HCT116 (cell line): ENCODE data around the gene MAPK1IP1L.

ENCODE experiments used
- CEBPB ChIP-seq: IDR thresholded peaks from 2 replicates; pipeline ENCODE4 v1.6.1; 2012; ENCODE audit warnings: low read depth
- EGR1 ChIP-seq: IDR thresholded peaks from 2 replicates; pipeline ENCODE4 v1.6.1; 2012; ENCODE audit warnings: low read depth
- ELF1 ChIP-seq: IDR thresholded peaks from 2 replicates; pipeline ENCODE4 v1.6.1; 2012; ENCODE audit warnings: low read depth, borderline replicate concordance
- EZH2 ChIP-seq: fragments of 200-600 bp; sonication (generic); IDR thresholded peaks from 2 replicates; pipeline ENCODE4 v1.6.1; 2017; ENCODE audit warnings: antibody characterized with exemption, mixed run types
- EZH2phosphoT487 ChIP-seq: fragments of 200-600 bp; IDR thresholded peaks from 2 replicates; pipeline ENCODE4 v1.6.1; 2018; ENCODE audit warnings: antibody characterized with exemption, borderline replicate concordance
- JUND ChIP-seq: IDR thresholded peaks from 2 replicates; pipeline ENCODE4 v1.6.1; 2012
- MAX ChIP-seq: IDR thresholded peaks from 2 replicates; pipeline ENCODE4 v1.6.1; 2012
- POLR2A ChIP-seq: IDR thresholded peaks from 2 replicates; pipeline ENCODE4 v1.7.0; 2011; ENCODE audit warnings: borderline replicate concordance; ENCODE audit not compliant: insufficient read depth, insufficient read length; ENCODE audit errors: extremely low read depth
- POLR2AphosphoS5 ChIP-seq: IDR thresholded peaks from 2 replicates; pipeline ENCODE4 v1.6.1; 2011; ENCODE audit warnings: mild to moderate bottlenecking, low read depth, low read length, moderate library complexity
- RAD21 ChIP-seq: IDR thresholded peaks from 2 replicates; pipeline ENCODE4 v1.6.1; 2012; ENCODE audit warnings: low read depth, mild to moderate bottlenecking
- SIN3A ChIP-seq: IDR thresholded peaks from 2 replicates; pipeline ENCODE4 v1.6.1; 2012; ENCODE audit warnings: low read depth
- SP1 ChIP-seq: IDR thresholded peaks from 2 replicates; pipeline ENCODE4 v1.6.1; 2012; ENCODE audit warnings: low read depth
- SRF ChIP-seq: IDR thresholded peaks from 2 replicates; pipeline ENCODE4 v1.6.1; 2012; ENCODE audit warnings: low read depth
- TF ChIP-seq, protein P1 (sequence below), 3 experiments: fragments of 200-600 bp in 1 of 3; sonication (generic) in 1 of 3; IDR thresholded peaks in 2 of 3; conservative IDR thresholded peaks in 1 of 3; 2 replicates each; pipeline ENCODE4 v1.5.1; 2012 to 2017; ENCODE audit warnings: low read depth in 2 of 3, low read length in 2 of 3, antibody characterized with exemption in 1 of 3, borderline replicate concordance in 1 of 3, control low read depth in 1 of 3, mild to moderate bottlenecking in 1 of 3, mixed read lengths in 1 of 3, mixed run types in 1 of 3, moderate library complexity in 1 of 3; ENCODE audit not compliant: insufficient read depth in 1 of 3

GRCh38 chr14:55025948-55026347 is 25.5 kb upstream of the MAPK1IP1L start:
- TF ChIP-seq EGR1 (no peak), EZH2phosphoT487 (no peak), SRF (no peak), EZH2 (no peak), SP1 (no peak), ELF1 (no peak), JUND (no peak), CEBPB (no peak), POLR2A (no peak), MAX (no peak), SIN3A (no peak), POLR2AphosphoS5 (no peak), RAD21 (no peak)
- TF ChIP-seq, protein P1, sequence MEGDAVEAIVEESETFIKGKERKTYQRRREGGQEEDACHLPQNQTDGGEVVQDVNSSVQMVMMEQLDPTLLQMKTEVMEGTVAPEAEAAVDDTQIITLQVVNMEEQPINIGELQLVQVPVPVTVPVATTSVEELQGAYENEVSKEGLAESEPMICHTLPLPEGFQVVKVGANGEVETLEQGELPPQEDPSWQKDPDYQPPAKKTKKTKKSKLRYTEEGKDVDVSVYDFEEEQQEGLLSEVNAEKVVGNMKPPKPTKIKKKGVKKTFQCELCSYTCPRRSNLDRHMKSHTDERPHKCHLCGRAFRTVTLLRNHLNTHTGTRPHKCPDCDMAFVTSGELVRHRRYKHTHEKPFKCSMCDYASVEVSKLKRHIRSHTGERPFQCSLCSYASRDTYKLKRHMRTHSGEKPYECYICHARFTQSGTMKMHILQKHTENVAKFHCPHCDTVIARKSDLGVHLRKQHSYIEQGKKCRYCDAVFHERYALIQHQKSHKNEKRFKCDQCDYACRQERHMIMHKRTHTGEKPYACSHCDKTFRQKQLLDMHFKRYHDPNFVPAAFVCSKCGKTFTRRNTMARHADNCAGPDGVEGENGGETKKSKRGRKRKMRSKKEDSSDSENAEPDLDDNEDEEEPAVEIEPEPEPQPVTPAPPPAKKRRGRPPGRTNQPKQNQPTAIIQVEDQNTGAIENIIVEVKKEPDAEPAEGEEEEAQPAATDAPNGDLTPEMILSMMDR (IDR thresholded peaks at IDR 0.05 in 2 of 3, conservative IDR thresholded peaks at IDR 0.05 in 1 of 3; ENCODE audit: borderline replicate concordance in 1 of 3, insufficient read depth in 1 of 3, low read depth in 2 of 3, low read length in 2 of 3): no peak
